Endothelial cell of umbilical vein (primary cell): ENCODE results near the gene PCBD1.

Experiments used
- POLR2AphosphoS5 ChIP-seq: IDR thresholded peaks from 2 replicates; pipeline ENCODE4 v1.6.1; 2012; ENCODE audit warnings: low read depth, mild to moderate bottlenecking, control low read depth, low read length, moderate library complexity; ENCODE audit not compliant: insufficient read depth
- TF ChIP-seq, protein P1 (sequence below), 2 donors: IDR thresholded peaks; 1 replicate in 1 of 2; 2 replicates in 1 of 2; pipeline ENCODE4 v1.5.1; 2011; ENCODE audit warnings: low read length in 2 of 2, mild to moderate bottlenecking in 2 of 2, moderate library complexity in 2 of 2, control low read depth in 1 of 2, inconsistent platforms in 1 of 2, low read depth in 1 of 2; ENCODE audit not compliant: insufficient read depth in 1 of 2; ENCODE audit errors: extremely low read depth in 1 of 2

DNA sequence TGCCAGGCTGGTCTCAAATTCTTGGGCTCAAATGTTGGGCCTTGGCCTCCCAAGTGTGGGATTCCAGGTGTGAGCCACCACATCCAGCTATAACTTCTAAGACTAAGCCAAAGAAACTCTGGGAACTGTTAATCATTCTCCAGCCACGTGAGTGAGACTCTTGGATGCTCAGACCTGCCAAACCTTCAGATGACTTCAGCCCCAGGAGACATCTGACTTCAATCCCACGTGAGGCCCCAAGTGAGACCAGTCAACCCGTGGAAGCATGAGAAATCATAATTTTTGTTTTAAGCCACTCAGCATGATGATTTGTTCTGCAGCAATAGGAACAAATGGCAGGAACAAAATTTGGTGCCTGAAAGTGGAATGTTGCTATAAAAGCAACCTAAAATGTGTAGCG lies 4.3 kb upstream of the PCBD1 start:
- TF ChIP-seq, protein P1, sequence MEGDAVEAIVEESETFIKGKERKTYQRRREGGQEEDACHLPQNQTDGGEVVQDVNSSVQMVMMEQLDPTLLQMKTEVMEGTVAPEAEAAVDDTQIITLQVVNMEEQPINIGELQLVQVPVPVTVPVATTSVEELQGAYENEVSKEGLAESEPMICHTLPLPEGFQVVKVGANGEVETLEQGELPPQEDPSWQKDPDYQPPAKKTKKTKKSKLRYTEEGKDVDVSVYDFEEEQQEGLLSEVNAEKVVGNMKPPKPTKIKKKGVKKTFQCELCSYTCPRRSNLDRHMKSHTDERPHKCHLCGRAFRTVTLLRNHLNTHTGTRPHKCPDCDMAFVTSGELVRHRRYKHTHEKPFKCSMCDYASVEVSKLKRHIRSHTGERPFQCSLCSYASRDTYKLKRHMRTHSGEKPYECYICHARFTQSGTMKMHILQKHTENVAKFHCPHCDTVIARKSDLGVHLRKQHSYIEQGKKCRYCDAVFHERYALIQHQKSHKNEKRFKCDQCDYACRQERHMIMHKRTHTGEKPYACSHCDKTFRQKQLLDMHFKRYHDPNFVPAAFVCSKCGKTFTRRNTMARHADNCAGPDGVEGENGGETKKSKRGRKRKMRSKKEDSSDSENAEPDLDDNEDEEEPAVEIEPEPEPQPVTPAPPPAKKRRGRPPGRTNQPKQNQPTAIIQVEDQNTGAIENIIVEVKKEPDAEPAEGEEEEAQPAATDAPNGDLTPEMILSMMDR (IDR thresholded peaks at IDR 0.05; ENCODE audit: extremely low read depth in 1 of 2, insufficient read depth in 1 of 2, low read depth in 1 of 2, low read length in 2 of 2) = no peak
- TF ChIP-seq POLR2AphosphoS5 = no peak
